PC-3 (cell line): Measurements from ENCODE around the gene EXOSC10. TPM values are rescaled to one million over a fixed set of nuclear protein-coding genes. Genes with fewer than 3 reads are reported as not detected.

Source experiments
- ATAC-seq: fragments of 200-7000 bp; cut with Tn5 transposase; 2 replicates; pipeline ENCODE4 v1.9.1; 2020; ENCODE audit warnings: mild to moderate bottlenecking, moderate library complexity
- BruUV-seq: library from RNA; stranded (reverse); fragments of 400-500 nt; replicated peaks from 2 replicates; lab custom pipeline; 2021; lab: Mats Ljungman, UMichigan
- CTCF ChIA-PET: fragments of 300-600 bp; sonication (Branson Sonifier 250); formaldehyde crosslinking; loops from one replicate; lab custom pipeline; 2022; ENCODE audit warnings: antibody characterized with exemption; lab: Charles Lee
- POLR2A ChIA-PET: fragments of 300-600 bp; sonication (Branson Sonifier 250); formaldehyde crosslinking; loops from one replicate; lab custom pipeline; 2022; ENCODE audit warnings: antibody characterized with exemption; ENCODE audit not compliant: unreplicated experiment; lab: Charles Lee
- DNase-seq: peaks from one replicate; pipeline ENCODE4 v3.0.0-alpha.2; 2015
- H2AFZ ChIP-seq: fragments of 300-600 bp; sonication (generic); 2 replicates; pipeline ENCODE4 v1.6.0; 2016; ENCODE audit warnings: antibody characterized with exemption, low read length
- H3F3A ChIP-seq: fragments of 300-600 bp; sonication (generic); one replicate; pipeline ENCODE4 v1.6.0; 2017; ENCODE audit warnings: antibody characterized with exemption, low read length, control low read depth, mild to moderate bottlenecking; ENCODE audit not compliant: unreplicated experiment
- H3K27ac ChIP-seq: fragments of 300-600 bp; sonication (generic); 2 replicates; pipeline ENCODE4 v1.5.1; 2016; ENCODE audit warnings: mild to moderate bottlenecking, low read length
- H3K27me3 ChIP-seq: fragments of 300-600 bp; sonication (generic); 2 replicates; pipeline ENCODE4 v1.6.1; 2016; ENCODE audit warnings: low read length, mixed read lengths
- H3K36me3 ChIP-seq: fragments of 300-600 bp; sonication (generic); 2 replicates; pipeline ENCODE4 v1.6.1; 2016; ENCODE audit warnings: low read depth, mixed run types, low read length, mixed read lengths
- H3K4me1 ChIP-seq: fragments of 300-600 bp; sonication (generic); 2 replicates; pipeline ENCODE4 v1.5.1; 2016; ENCODE audit warnings: low read length; ENCODE audit not compliant: insufficient read depth
- H3K4me2 ChIP-seq: fragments of 300-600 bp; sonication (generic); 2 replicates; pipeline ENCODE4 v1.6.0; 2016; ENCODE audit warnings: low read length
- H3K4me3 ChIP-seq: fragments of 300-600 bp; sonication (generic); 2 replicates; pipeline ENCODE4 v1.5.1; 2016; ENCODE audit warnings: mild to moderate bottlenecking, low read length, mixed read lengths
- H3K79me2 ChIP-seq: fragments of 300-600 bp; sonication (generic); 2 replicates; pipeline ENCODE4 v1.6.1; 2017; ENCODE audit warnings: low read length, mixed read lengths
- H3K9ac ChIP-seq: fragments of 300-600 bp; sonication (generic); 2 replicates; pipeline ENCODE4 v1.6.0; 2016; ENCODE audit warnings: mild to moderate bottlenecking, low read length
- H3K9me2 ChIP-seq: fragments of 300-600 bp; sonication (generic); replicated peaks from 2 replicates; pipeline ENCODE4 v1.6.1; 2016; ENCODE audit warnings: mixed run types, low read length, mixed read lengths
- H3K9me3 ChIP-seq: fragments of 300-600 bp; sonication (generic); 2 replicates; pipeline ENCODE4 v1.6.1; 2016; ENCODE audit warnings: low read length, mixed read lengths
- H4K20me1 ChIP-seq: fragments of 300-600 bp; sonication (generic); 2 replicates; pipeline ENCODE4 v1.6.1; 2016; ENCODE audit warnings: low read length, mixed read lengths
- EZH2 ChIP-seq: fragments of 300-600 bp; sonication (generic); IDR thresholded peaks from one replicate; pipeline ENCODE4 v1.6.1; 2017; ENCODE audit warnings: antibody characterized with exemption, mild to moderate bottlenecking, low read length; ENCODE audit not compliant: unreplicated experiment
- EZH2phosphoT487 ChIP-seq: fragments of 300-600 bp; sonication (generic); IDR thresholded peaks from 2 replicates; pipeline ENCODE4 v1.6.1; 2018; ENCODE audit warnings: mild to moderate bottlenecking, antibody characterized with exemption, low read length, borderline replicate concordance
- intact Hi-C: fragments of 100-400 bp; cut with micrococcal nuclease; formaldehyde crosslinking; loops from 2 replicates; pipeline ENCODE4 v1.9.0; 2023
- total RNA-seq: library from RNA; depleted of rRNA; stranded (reverse); fragments of >200 nt; gene quantifications from 2 replicates; pipeline ENCODE4 v1.2.3, GENCODE V29; 2014
- TF ChIP-seq, protein P1 (sequence below): fragments of 300-600 bp; sonication (generic); conservative IDR thresholded peaks from 2 replicates; pipeline ENCODE4 v1.5.1; 2017; ENCODE audit warnings: antibody characterized with exemption, low read depth, mild to moderate bottlenecking, low read length

EXOSC10 gene
- total RNA-seq, 1 experiment from 2014 or later: 96.3 TPM

DNA sequence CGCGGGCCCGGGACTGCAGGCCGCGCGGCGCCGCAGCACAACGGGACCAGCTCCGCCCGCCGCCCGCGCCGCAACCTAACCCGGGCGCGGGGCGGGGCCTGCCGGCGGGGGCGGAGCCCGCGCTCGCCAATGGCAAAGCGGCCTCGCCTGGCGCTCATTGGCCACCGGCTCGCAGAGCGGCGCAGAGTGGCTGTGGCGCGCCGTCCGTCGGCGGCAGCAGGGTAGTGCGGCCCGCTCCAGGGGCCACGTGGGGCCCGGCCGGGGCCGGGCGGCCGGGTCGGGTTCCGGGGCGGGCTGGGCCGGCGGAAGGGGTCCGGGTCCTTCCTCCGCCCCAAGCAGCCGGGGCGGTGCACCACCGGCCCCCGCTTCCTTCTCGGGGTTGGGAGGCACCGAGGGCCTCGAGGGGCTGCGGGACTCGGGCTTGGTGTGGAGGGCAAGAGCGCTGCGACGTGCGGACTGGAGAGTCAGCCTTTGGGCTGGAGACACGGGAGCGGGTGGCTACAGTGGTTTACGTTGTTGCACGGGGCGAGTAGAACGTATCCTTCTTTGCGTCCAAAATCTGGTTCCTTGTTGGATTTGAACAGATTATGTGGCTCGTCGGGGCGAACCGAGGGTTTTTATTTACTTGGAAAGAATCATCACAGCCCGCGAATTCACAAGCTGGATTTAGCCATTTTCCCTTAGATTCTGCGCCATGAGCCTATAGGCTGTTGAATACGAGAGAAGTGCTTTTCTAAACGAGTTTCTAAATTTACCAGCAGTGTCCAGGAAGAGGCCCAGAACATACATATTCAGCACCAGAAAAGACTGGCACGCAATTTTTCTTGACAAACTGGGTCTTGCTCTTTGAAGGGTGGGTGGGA is 39.5 kb downstream of the EXOSC10 start, which contains the start of gene SRM:
TSS of gene SRM (minus strand) at position 51 of the 863 bp plus-strand sequence. CDS start 75 bp downstream, outside the sequence.
- peak; percentile 97 for DNase-seq
- TSS peak; percentile 87 for BruUV-seq
- Histone ChIP-seq H3K79me2 (peaks cover 53% of the 10 kb centered on the region), H3F3A (no peaks in the 10 kb centered on the region), H3K4me3 (peak within 1 kb of the TSS; percentile 100), H3K4me1 (peaks cover 16% of the 10 kb centered on the region; the same call in 1 of the 2 replicates), H3K36me3 (peaks cover 25% of the 10 kb centered on the region), H3K9me2 (no peaks in the 10 kb centered on the region), H4K20me1 (no peaks in the 10 kb centered on the region), H3K27me3 (no peaks in the 10 kb centered on the region), H3K9ac (peak within 1 kb of the TSS; percentile 99), H2AFZ (peak within 1 kb of the TSS; percentile 96), H3K4me2 (peak within 1 kb of the TSS; percentile 99), H3K9me3 (no peaks in the 10 kb centered on the region), H3K27ac (peak within 1 kb of the TSS; percentile 68)
- TF ChIP-seq EZH2 (no peak), EZH2phosphoT487 (no peak)
- TF ChIP-seq, protein P1, sequence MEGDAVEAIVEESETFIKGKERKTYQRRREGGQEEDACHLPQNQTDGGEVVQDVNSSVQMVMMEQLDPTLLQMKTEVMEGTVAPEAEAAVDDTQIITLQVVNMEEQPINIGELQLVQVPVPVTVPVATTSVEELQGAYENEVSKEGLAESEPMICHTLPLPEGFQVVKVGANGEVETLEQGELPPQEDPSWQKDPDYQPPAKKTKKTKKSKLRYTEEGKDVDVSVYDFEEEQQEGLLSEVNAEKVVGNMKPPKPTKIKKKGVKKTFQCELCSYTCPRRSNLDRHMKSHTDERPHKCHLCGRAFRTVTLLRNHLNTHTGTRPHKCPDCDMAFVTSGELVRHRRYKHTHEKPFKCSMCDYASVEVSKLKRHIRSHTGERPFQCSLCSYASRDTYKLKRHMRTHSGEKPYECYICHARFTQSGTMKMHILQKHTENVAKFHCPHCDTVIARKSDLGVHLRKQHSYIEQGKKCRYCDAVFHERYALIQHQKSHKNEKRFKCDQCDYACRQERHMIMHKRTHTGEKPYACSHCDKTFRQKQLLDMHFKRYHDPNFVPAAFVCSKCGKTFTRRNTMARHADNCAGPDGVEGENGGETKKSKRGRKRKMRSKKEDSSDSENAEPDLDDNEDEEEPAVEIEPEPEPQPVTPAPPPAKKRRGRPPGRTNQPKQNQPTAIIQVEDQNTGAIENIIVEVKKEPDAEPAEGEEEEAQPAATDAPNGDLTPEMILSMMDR: no peak
- CTCF ChIA-PET: interaction anchor here (0.7 to 1.0 kb wide), 2 partner anchors 23 to 233 kb away, joined by 3 to 7 read pairs; no protein-coding TSS in a partner anchor
- intact Hi-C loops: no loop called here
- peak; percentile 93 for ATAC-seq
- POLR2A ChIA-PET: interaction anchor here (0.5 to 1.0 kb wide), 6 partner anchors 20 to 824 kb away, joined by 3 to 15 read pairs (median 3); no protein-coding TSS in a partner anchor

DNA sequence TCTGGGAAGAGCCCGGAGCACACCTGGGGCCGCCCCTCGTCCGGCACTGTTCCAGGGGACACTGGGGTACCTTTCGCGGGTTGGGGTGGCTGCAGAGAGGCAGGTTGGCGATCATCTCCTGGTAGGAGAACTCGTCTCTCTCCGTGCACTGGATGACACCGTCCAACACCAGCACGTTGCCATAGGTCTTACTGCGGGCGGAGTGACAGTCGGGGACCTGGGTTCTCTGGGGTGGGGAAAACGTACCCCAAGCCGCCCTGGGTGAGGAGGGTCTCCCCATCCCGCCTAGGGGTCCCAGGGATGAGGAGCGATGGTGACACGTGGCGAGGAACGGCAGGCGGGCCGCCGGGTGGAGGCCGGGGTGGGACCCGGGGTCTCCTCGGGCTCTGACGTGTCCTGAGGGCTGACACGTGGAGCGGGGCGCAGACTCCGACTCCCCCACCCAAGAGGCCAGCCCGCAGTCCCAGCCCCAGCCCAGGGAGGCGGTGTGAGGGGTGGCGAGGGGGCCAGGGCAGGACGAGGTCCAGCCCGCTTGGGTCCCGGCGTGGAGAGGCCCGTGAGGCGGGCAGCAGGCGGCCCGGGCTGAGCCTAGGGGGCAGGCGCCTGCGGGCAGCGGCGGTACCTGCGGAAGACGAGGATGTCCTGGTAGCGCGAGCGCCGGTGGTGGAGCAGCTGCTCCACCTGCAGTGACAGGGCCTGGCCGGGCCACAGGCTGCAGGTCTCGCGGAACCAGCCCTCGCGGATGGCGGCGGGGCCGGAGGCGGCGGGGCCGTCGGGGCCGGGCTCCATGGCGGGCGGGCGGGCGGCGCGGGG is 40.3 kb downstream of the EXOSC10 start:
- H3K36me3 ChIP-seq: peaks cover 21% of the 10 kb centered on the region
- DNase-seq: no peak
- no peaks in the 10 kb centered on the region for H4K20me1 ChIP-seq
- peak overlapping the region; percentile 99 for H3K4me2 ChIP-seq
- peak overlapping the region; percentile 12; the same call in 1 of the 2 replicates for H3K27ac ChIP-seq
- peak overlapping the region; percentile 61 for H2AFZ ChIP-seq
- no peaks in the 10 kb centered on the region for H3K9me2 ChIP-seq
- H3F3A ChIP-seq: no peaks in the 10 kb centered on the region
- H3K27me3 ChIP-seq: no peaks in the 10 kb centered on the region
- POLR2A ChIA-PET: interaction anchor here (0.5 to 1.0 kb wide), 6 partner anchors 21 to 823 kb away, joined by 3 to 15 read pairs (median 3); no protein-coding TSS in a partner anchor
- peak overlapping the region; percentile 99 for H3K9ac ChIP-seq
- CTCF ChIA-PET: interaction anchor here (0.7 to 1.0 kb wide), 2 partner anchors 22 to 234 kb away, joined by 3 to 7 read pairs; no protein-coding TSS in a partner anchor
- ATAC-seq: peak; percentile 3
- peak overlapping the region; percentile 100 for H3K4me3 ChIP-seq
- no peaks in the 10 kb centered on the region for H3K9me3 ChIP-seq
- TF ChIP-seq, protein P1: no peak
- TF ChIP-seq EZH2 (no peak), EZH2phosphoT487 (no peak)
- intact Hi-C loops: no loop called here
- peaks cover 53% of the 10 kb centered on the region for H3K79me2 ChIP-seq
- peaks cover 16% of the 10 kb centered on the region; the same call in 1 of the 2 replicates for H3K4me1 ChIP-seq
- no TSS peak for BruUV-seq
